Heart right ventricle (tissue), 16 donors: ENCODE data around the gene SFXN3. TPM values are rescaled to one million over a fixed set of nuclear protein-coding genes. Genes with fewer than 3 reads are reported as not detected.

Experiments
- ATAC-seq, 8 donors: fragments of 200-7000 bp; cut with Tn5 transposase; one replicate each; pipeline ENCODE4 v1.9.1; 2020; ENCODE audit warnings: mild to moderate bottlenecking in 8 of 8, moderate library complexity in 8 of 8, moderate number of reproducible peaks in 1 of 8
- DNase-seq, 2 donors: peaks; one replicate each; pipeline ENCODE4 v3.0.0-alpha.2; 2020
- H3K27ac ChIP-seq, 10 donors: fragments of 200-600 bp; sonication (generic) in 2 of 10; one replicate each; pipeline versions ENCODE4 v1.5.0 to v1.8.0; 2020 to 2022; ENCODE audit warnings: mild to moderate bottlenecking in 3 of 10
- H3K27me3 ChIP-seq, 7 donors: fragments of 200-600 bp; one replicate each; pipeline ENCODE4 v1.8.0; 2021 to 2022; ENCODE audit warnings: mild to moderate bottlenecking in 2 of 7
- H3K36me3 ChIP-seq, 9 donors: fragments of 200-600 bp; sonication (generic) in 1 of 9; one replicate each; pipeline versions ENCODE4 v1.5.0 to v1.8.0; 2020 to 2022; ENCODE audit warnings: mild to moderate bottlenecking in 2 of 9
- H3K4me1 ChIP-seq, 9 donors: fragments of 200-600 bp; sonication (generic) in 1 of 9; one replicate each; pipeline versions ENCODE4 v1.5.0 to v1.8.0; 2020 to 2022; ENCODE audit warnings: mild to moderate bottlenecking in 4 of 9
- H3K4me3 ChIP-seq, 10 donors: fragments of 200-600 bp; sonication (generic) in 2 of 10; one replicate each; pipeline versions ENCODE4 v1.5.0 to v1.8.0; 2020 to 2022; ENCODE audit warnings: mild to moderate bottlenecking in 7 of 10, moderate library complexity in 2 of 10
- H3K9me3 ChIP-seq, 11 donors: fragments of 200-600 bp in 10 of 11; sonication (generic) in 2 of 11; one replicate each; pipeline versions ENCODE4 v1.5.0 to v1.8.0; 2013 to 2022; ENCODE audit warnings: mild to moderate bottlenecking in 2 of 11, control low read depth in 1 of 11, moderate library complexity in 1 of 11
- CTCF ChIP-seq, 9 donors: fragments of 200-600 bp; sonication (generic) in 2 of 9; IDR thresholded peaks; one replicate each; pipeline versions ENCODE4 v1.5.0 to v1.8.0; 2021 to 2022; ENCODE audit warnings: antibody characterized with exemption in 9 of 9, mild to moderate bottlenecking in 5 of 9, moderate library complexity in 1 of 9
- WGBS, 2 donors: extraction: QIAGEN DNeasy Blood & Tissue Kit; methylation state at CpG; one replicate each; pipeline ENCODE4 v1.1.7; 2013; ENCODE audit warnings: inconsistent platforms in 1 of 2; 5-methylcytosine and 5-hydroxymethylcytosine counted together
- intact Hi-C, 10 donors: fragments of 100-400 bp; cut with DNase I; formaldehyde crosslinking; loops; one replicate each; pipeline versions ENCODE4 v1.11.1 to v1.14.2; 2022
- polyA plus RNA-seq, 2 donors: library from polyadenylated mRNA; stranded (reverse); fragments of 200-250 nt; gene quantifications; one replicate each; pipeline ENCODE4 v1.2.3, GENCODE V29; 2013
- total RNA-seq, 10 donors: library from RNA; stranded (reverse); fragmentation: NEBNext Ultra II Directional in 3 of 10; extraction: Animal tissue kit (Norgen Biotek cat#: 25700) in 3 of 10; gene quantifications; one replicate each; pipeline versions ENCODE4 v1.2.1 to v1.2.4, GENCODE V29; 2021 to 2023
- donor health status: Arrhythmogenic right ventricular cardiomyopathy.
- donor health status: ischemic (EF 13 %, LVEDD 7.1; RV severe dilation, severe dysfunction).
- donor health status: healthy with polysubstance abuse.
- donor health status: DM: no; HTN: yes; CAD: no.
- donor health status: DM: no; HTN: no; CAD: no.
- donor health status: ischemic (EF 25% LVEDD 6.9; RV normal size, moderate dysfunction).
- donor health status: ischemic (EF 25% LVEDD 5.7; RV mildly dilated, moderate dysfunction).
- donor health status: healthy.
- donor health status: DM: yes; HTN: yes; CAD: no.
- donor health status: Ischemic cardiomyopathy.
- donor health status: ischemic (EF 35%, LVEDD 5.7; RV mildly dilated, moderate dysfunction).
- donor health status: nonischemic (EF 11% LVEDD 7.7; RV severe dilation, severe dysfunction).
- donor health status: DM: yes; HTN: yes; CAD: no.
- donor health status: PGD.
- donor health status: ischemic (EF 29% LVEDD 5.4; RV normal size, mild dysfunction).
- donor health status: nonischemic (EF 23%, LVEDD 6.1; RV moderate dilation, normal function).

SFXN3 gene
- total and polyA plus RNA-seq, 12 donors, result 8.4 to 25.7 (median 15.4) TPM

GRCh38 chr10:101047268-101047667 lies 16.2 kb downstream of the SFXN3 start:
- intact Hi-C loops, result loop anchor here in 2 of 10 donors (10.0 kb wide), 2 partner anchors 88 to 98 kb away; partner anchors contain the start of gene TLX1 (in 1 of the 2)
- Histone ChIP-seq H3K4me3 (no peak overlapping the region), H3K27me3 (peaks cover 12 to 67% (median 50%) of the 10 kb centered on the region in 7 donors), H3K9me3 (no peaks in the 10 kb centered on the region), H3K27ac (no peak overlapping the region), H3K4me1 (peaks cover 1 to 26% (median 12%) of the 10 kb centered on the region in 9 donors), H3K36me3 (no peaks in the 10 kb centered on the region)
- no peak for DNase-seq
- TF ChIP-seq CTCF (IDR thresholded peaks at IDR 0.05), result no peak
- 12 to 16% methylated on average over 16 of the region's 16 CpGs for WGBS, 2 donors
- ATAC-seq, result no peak

DNA sequence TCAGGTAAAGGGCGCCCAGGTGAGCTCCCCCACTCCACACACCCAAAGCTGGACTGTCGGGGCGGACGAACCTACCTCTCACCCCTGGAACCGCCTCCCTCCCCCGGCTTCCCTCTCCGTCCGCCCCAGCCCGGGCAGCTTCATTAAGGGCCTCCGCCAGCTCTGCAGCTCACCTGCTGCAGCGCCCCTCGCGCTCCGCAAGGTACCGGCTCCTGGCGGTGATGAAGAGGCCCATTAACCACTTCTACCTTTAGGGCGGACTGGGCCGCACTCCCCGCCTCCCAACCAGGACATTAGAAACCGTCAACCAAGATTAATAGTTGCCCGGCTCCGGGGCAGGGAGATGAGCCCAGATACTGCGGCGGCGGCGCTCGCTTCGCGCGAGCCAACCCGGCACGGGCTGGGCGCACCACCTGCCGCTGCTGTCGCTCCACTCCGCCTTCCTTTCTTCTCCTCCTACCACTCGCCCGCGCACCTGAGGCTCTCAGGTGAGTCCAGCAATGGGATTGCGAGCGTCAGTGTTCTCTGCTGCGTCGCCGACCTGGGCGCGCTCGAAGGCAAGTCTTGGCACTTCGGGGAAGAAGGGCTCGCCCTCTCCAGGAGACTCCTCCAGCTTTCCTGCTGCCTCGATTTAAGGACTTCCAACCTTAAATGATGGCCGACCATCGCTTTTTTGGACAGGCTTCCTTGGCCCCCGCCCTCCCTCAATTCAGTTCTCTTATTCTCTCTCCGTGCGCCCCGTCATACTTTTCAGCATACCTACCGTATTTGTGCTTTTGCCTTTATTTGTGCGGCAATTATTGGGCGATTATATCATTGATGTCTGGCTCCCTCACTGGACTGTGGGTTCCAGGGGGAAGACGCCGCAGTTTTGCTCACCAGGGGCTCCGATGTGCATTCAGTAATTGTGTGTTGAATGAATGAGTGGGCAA lies 17.2 kb downstream of the SFXN3 start:
- Histone ChIP-seq H3K36me3 (no peaks in the 10 kb centered on the region), H3K27me3 (peaks cover 12 to 67% (median 50%) of the 10 kb centered on the region in 7 donors), H3K27ac (no peak overlapping the region), H3K9me3 (no peaks in the 10 kb centered on the region), H3K4me1 (peaks cover 0 to 21% (median 9%) of the 10 kb centered on the region in 9 donors), H3K4me3 (no peak overlapping the region)
- ATAC-seq (no peak), DNase-seq (no peak)
- 10 to 16% methylated on average over 62 of the region's 62 CpGs for WGBS, 2 donors
- intact Hi-C loops, result loop anchor here in 2 of 10 donors (10.0 kb wide), 2 partner anchors 87 to 97 kb away; partner anchors contain the start of gene TLX1 (in 1 of the 2)
- no peak for TF ChIP-seq CTCF (IDR thresholded peaks at IDR 0.05)

- WGBS, 2 donors, result 10 to 12% methylated on average over 42 of the region's 42 CpGs
- ATAC-seq, result peak in 7 of 8 donors; percentile 35 to 67 (median 56)
- H3K9me3 ChIP-seq, result no peaks in the 10 kb centered on the region
- no peak overlapping the region for H3K27ac ChIP-seq
- DNase-seq, result peak; percentile 47 to 60
- intact Hi-C loops, result loop anchor here in 1 of 10 donors (10.0 kb wide), 1 partner anchor 94 kb away; no protein-coding TSS in a partner anchor
- H3K27me3 ChIP-seq, result peaks cover 12 to 63% (median 50%) of the 10 kb centered on the region in 7 donors
- H3K36me3 ChIP-seq, result no peaks in the 10 kb centered on the region
- H3K4me1 ChIP-seq, result peaks cover 0 to 17% (median 8%) of the 10 kb centered on the region in 9 donors
- TF ChIP-seq CTCF (IDR thresholded peaks at IDR 0.05), result peak; percentile 52 to 88 (median 81)
- H3K4me3 ChIP-seq, result peak overlapping the region in 4 of 10 donors; percentile 12 to 26 (median 19)
Observed at GRCh38 chr10:101050208-101051069, 19.4 kb downstream of the SFXN3 start.

DNA sequence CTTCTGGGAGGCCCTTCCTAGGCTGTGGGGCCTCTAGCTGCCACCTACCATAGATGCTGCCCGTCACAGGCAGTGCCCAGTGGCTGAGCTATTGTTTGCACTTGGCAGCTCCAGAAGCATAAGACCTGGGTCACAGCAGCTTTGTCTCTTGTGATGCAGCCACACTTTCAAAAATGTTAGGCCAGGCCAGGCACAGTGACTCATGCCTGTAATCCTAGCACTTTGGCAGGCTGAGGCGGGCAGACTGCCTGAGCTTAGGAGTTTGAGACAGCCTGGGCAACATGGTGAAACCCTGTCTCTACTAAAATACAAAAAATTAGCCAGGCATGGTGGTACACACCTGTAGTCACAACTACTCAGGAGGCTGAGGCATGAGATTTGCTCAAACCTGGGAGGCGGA lies 21.3 kb downstream of the SFXN3 start:
- DNase-seq (no peak), ATAC-seq (peak in 6 of 8 donors; percentile 36 to 86 (median 78))
- TF ChIP-seq CTCF (IDR thresholded peaks at IDR 0.05), result no peak
- H3K9me3 ChIP-seq, result no peaks in the 10 kb centered on the region
- H3K27ac ChIP-seq, result peak overlapping the region in 3 of 10 donors; percentile 33 to 62 (median 35)
- H3K4me3 ChIP-seq, result no peak overlapping the region
- H3K36me3 ChIP-seq, result no peaks in the 10 kb centered on the region
- intact Hi-C loops, result loop anchor here in 1 of 10 donors (10.0 kb wide), 1 partner anchor 93 kb away; no protein-coding TSS in a partner anchor
- 91 to 97% methylated on average over 3 of the region's 3 CpGs for WGBS, 2 donors
- H3K4me1 ChIP-seq, result peaks cover 0 to 14% (median 8%) of the 10 kb centered on the region in 9 donors
- peaks cover 12 to 44% (median 39%) of the 10 kb centered on the region in 7 donors for H3K27me3 ChIP-seq
